GM21381 (cell line): ENCODE data around the gene FSIP1.

Source experiments
- ATAC-seq: cut with Tn5 transposase; IDR thresholded peaks from one replicate; pipeline ENCODE4 v1.9.1; 2021; ENCODE audit warnings: mild to moderate bottlenecking, moderate library complexity; ENCODE audit not compliant: unreplicated experiment

The FSIP1 gene

GRCh38 chr15:39558421-39558820, 224.2 kb downstream of the FSIP1 start:
- no peak for ATAC-seq

GRCh38 chr15:39556461-39556860, 226.2 kb downstream of the FSIP1 start:
- ATAC-seq, result no peak

- ATAC-seq, result no peak
Observed at GRCh38 chr15:39555885-39556284, 226.8 kb downstream of the FSIP1 start.

DNA sequence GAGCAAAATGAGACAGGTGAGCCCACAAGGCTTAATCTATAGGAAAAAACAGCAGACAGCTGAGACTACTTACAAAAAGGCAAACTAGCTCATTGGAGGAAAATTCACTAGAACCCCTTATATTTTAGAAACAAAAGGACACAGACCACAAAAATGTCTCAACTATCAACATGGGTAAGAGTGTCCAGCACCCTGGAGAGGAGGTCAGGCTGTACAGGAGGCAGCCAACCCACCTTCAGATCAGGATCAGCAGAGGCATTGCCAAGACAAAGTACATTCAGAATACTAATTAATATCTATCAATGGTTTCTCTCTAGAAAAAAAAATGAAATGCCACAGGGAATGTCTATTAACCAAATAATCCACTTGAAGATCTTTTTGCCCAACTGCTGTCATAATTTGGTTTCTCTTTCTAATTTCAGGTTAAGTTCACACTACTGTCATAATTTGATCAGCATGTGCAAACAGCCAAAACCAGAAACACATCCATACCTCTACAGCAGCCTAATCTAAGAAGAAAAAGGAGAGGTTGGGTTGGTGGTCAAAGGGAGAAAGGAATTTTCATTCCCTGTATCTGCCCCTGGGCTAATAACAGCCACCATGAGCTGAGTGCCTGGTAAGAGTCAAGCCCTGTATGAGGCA, 227.8 kb downstream of the FSIP1 start:
- ATAC-seq, result no peak

DNA sequence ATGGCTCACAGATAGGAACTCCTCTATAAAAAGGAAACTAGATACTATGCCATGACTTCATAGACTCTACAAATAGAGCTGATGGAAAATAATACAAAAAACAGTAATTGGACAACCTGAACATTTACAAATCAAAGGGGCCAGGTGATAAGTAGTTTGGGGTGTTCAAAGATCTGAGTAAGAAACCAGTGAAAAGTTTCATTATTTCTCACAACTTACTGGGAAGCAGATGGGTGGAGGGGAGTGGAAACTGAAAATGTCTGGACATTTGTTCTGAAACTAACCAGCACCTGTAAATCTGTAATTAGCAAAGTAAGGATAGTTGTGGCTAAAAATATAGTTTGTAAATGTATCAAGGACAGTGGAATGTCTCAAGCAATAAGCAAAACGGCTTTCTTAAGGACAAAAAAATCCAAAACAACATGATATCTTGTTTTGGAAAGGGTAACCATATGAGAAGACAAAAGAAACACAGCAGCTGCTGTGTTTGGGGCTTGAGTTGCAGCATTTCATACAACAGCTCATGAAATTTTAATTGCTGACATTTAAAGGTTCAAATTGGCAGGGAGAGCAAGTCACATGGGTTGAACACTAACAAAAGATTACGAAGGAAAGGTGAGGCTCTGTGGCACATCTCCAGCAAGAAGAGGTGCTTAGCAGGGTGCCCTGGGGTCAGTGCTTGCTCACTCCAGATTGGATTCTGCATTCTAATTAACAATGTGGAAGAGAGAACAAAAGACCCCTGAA, 228.5 kb downstream of the FSIP1 start:
- ATAC-seq, result peak; percentile 45

DNA sequence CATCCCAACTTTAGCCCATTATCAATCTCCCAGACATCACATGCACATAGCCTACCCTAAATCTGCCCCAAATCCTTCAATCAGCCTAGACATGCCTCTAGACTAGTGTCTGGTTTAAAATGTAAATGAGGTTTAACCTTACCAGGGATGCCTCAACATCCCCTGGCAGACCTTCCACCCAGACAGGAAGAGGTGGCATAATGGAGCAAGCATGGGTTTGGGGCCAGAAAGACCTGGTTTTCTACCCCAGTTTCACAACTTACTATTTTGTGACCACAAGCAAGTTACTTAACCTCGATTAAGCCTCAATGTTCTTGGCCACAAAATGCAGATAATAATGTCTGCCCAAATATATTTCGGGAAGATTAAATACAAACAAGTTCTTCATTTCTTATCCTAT, 230.1 kb downstream of the FSIP1 start:
- ATAC-seq, result no peak

DNA sequence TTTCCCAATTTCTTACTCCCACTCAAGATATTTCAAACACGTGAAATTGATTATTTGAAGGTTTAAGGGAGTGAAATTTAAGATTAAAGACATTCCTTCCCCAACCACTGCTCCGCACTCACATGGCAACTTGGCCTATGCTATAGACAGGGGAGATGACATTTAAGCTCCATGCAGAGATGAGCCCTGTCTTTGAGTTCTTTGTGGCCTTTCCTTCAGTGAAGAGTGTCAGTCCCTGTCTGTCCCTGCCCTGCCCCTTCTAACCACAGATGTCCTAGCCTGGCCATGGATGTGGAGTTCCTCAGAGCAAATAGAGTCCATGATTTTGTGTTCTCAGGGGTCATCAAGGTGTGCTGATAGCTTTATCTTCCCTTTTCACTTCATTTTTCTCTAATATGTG, 231.2 kb downstream of the FSIP1 start:
- no peak for ATAC-seq
